Panc1 (cell line): Measurements from ENCODE around the gene SLC6A2. TPM values are rescaled to one million over a fixed set of nuclear protein-coding genes. Genes with fewer than 3 reads are reported as not detected.

Experiments
- ATAC-seq: fragments of 200-7000 bp; cut with Tn5 transposase; 2 replicates; pipeline ENCODE4 v1.9.1; 2020; ENCODE audit warnings: mild to moderate bottlenecking, moderate library complexity
- BruUV-seq: library from RNA; stranded (reverse); fragments of 400-500 nt; replicated peaks from 2 replicates; lab custom pipeline; 2021; lab: Mats Ljungman, UMichigan
- CTCF ChIA-PET: fragments of 300-600 bp; sonication (Branson Sonifier 250); formaldehyde crosslinking; loops from one replicate; lab custom pipeline; 2022; ENCODE audit warnings: antibody characterized with exemption; lab: Charles Lee
- POLR2A ChIA-PET: fragments of 300-600 bp; sonication (Branson Sonifier 250); formaldehyde crosslinking; loops from one replicate; lab custom pipeline; 2022; ENCODE audit warnings: antibody characterized with exemption; lab: Charles Lee
- DNase-seq: peaks from one replicate; pipeline ENCODE4 v3.0.0-alpha.2; 2010; ENCODE audit warnings: low read depth, low spot score
- H3K27ac ChIP-seq: 2 replicates; pipeline ENCODE4 v1.5.1; 2011; ENCODE audit warnings: mild to moderate bottlenecking, low read length, inconsistent platforms
- H3K27me3 ChIP-seq: fragments of 200-500 bp; sonication (Bioruptor generic); 2 replicates; pipeline ENCODE4 v1.6.0; 2014; ENCODE audit warnings: low read length, inconsistent platforms; ENCODE audit not compliant: control insufficient read depth, insufficient read depth
- H3K36me3 ChIP-seq: fragments of 200-500 bp; sonication (Bioruptor generic); 2 replicates; pipeline ENCODE4 v1.5.1; 2014; ENCODE audit warnings: inconsistent platforms, mild to moderate bottlenecking, low read length, moderate library complexity; ENCODE audit not compliant: control insufficient read depth, insufficient read depth
- H3K4me1 ChIP-seq: 2 replicates; pipeline ENCODE4 v1.5.1; 2011; ENCODE audit warnings: inconsistent platforms, mild to moderate bottlenecking, low read length, moderate library complexity; ENCODE audit not compliant: control insufficient read depth, insufficient read depth
- H3K4me3 ChIP-seq, 2 experiments: 2 replicates each; pipeline ENCODE4 v1.5.1; 2011 to 2012; ENCODE audit warnings: low read depth in 2 of 2, low read length in 2 of 2, mild to moderate bottlenecking in 2 of 2, inconsistent platforms in 1 of 2, moderate library complexity in 1 of 2
- H3K9me3 ChIP-seq: fragments of 200-500 bp; sonication (Bioruptor generic); 2 replicates; pipeline ENCODE4 v1.5.1; 2014; ENCODE audit warnings: low read depth, mild to moderate bottlenecking, inconsistent platforms, low read length, moderate library complexity; ENCODE audit not compliant: control insufficient read depth, insufficient read depth
- CTCF ChIP-seq: fragments of 450-650 bp; IDR thresholded peaks from 2 replicates; pipeline ENCODE4 v1.5.1; 2017; ENCODE audit warnings: mild to moderate bottlenecking
- POLR2AphosphoS5 ChIP-seq: IDR thresholded peaks from 2 replicates; pipeline ENCODE4 v1.6.1; 2012; ENCODE audit warnings: mild to moderate bottlenecking, low read depth, low read length, moderate library complexity
- REST ChIP-seq, 2 experiments: IDR thresholded peaks; 2 replicates each; pipeline ENCODE4 v1.6.1; 2011 to 2012; ENCODE audit warnings: low read depth in 2 of 2, control low read depth in 1 of 2, low read length in 1 of 2, mild to moderate bottlenecking in 1 of 2, moderate library complexity in 1 of 2; ENCODE audit not compliant: insufficient read depth in 1 of 2
- SIN3A ChIP-seq: IDR thresholded peaks from 2 replicates; pipeline ENCODE4 v1.6.1; 2012; ENCODE audit warnings: low read depth, mild to moderate bottlenecking, low read length, moderate library complexity, borderline replicate concordance; ENCODE audit not compliant: insufficient read depth
- TCF7L2 ChIP-seq: IDR thresholded peaks from 2 replicates; pipeline ENCODE4 v1.6.1; 2011; ENCODE audit warnings: mild to moderate bottlenecking, low read depth, low read length, inconsistent platforms
- in situ Hi-C: cut with HindIII; loops from 2 replicates; pipeline ENCODE4 v1.10.0; 2016; ENCODE audit warnings: low sequenced_read_pairs, low pct_unique_long_range_greater_than_20kb
- intact Hi-C: fragments of 100-400 bp; cut with micrococcal nuclease; formaldehyde crosslinking; loops from one replicate; pipeline ENCODE4 v1.10.0; 2022; ENCODE audit not compliant: unreplicated experiment
- total RNA-seq: library from RNA; stranded (reverse); gene quantifications from one replicate; pipeline ENCODE4 v1.2.1, GENCODE V29; 2021; ENCODE audit not compliant: unreplicated experiment

The SLC6A2 gene
- total RNA-seq, 1 experiment from 2014 or later = 0.10 TPM

GRCh38 chr16:55671974-55672280, 16.1 kb downstream of the SLC6A2 start:
- in situ Hi-C loops (no loop called here), intact Hi-C loops (no loop called here)
- ChIA-PET CTCF (no interaction called here), POLR2A (no interaction called here)
- H3K4me1 ChIP-seq = no peaks in the 10 kb centered on the region
- DNase-seq = no peak
- no peak for ATAC-seq
- H3K4me3 ChIP-seq = no peak overlapping the region
- TF ChIP-seq POLR2AphosphoS5 (no peak), REST (IDR thresholded peaks at IDR 0.05; ENCODE audit: insufficient read depth in 1 of 2, low read depth in 2 of 2, low read length in 1 of 2) (no peak), SIN3A (no peak), CTCF (no peak), TCF7L2 (no peak)
- H3K27ac ChIP-seq = no peak overlapping the region
- no TSS peak for BruUV-seq
- no peaks in the 10 kb centered on the region for H3K36me3 ChIP-seq
- no peaks in the 10 kb centered on the region for H3K27me3 ChIP-seq
- H3K9me3 ChIP-seq = no peaks in the 10 kb centered on the region

GRCh38 chr16:55672471-55672870, 16.7 kb downstream of the SLC6A2 start:
- H3K9me3 ChIP-seq = no peaks in the 10 kb centered on the region
- DNase-seq = no peak
- ChIA-PET POLR2A (no interaction called here), CTCF (interaction anchor here (0.5 kb wide), 1 partner anchor 1513 kb away, joined by 6 read pairs; the partner anchor contains the start of genes PSME3IP1 and RSPRY1)
- intact Hi-C loops (no loop called here), in situ Hi-C loops (no loop called here)
- BruUV-seq = no TSS peak
- no peak for TF ChIP-seq SIN3A
- no peak for TF ChIP-seq CTCF
- TF ChIP-seq TCF7L2 = no peak
- TF ChIP-seq POLR2AphosphoS5 = no peak
- no peak overlapping the region for H3K4me3 ChIP-seq
- no peaks in the 10 kb centered on the region for H3K36me3 ChIP-seq
- ATAC-seq = no peak
- H3K27ac ChIP-seq = no peak overlapping the region
- H3K4me1 ChIP-seq = no peaks in the 10 kb centered on the region
- no peaks in the 10 kb centered on the region for H3K27me3 ChIP-seq
